GM12891 (cell line): ENCODE results near the gene CTNNA2.

Source experiments
- POLR2A ChIP-seq: IDR thresholded peaks from 2 replicates; pipeline ENCODE4 v1.6.1; 2011; ENCODE audit warnings: low read depth, low read length, control low read depth
- POLR2AphosphoS5 ChIP-seq: IDR thresholded peaks from 2 replicates; pipeline ENCODE4 v1.6.1; 2011; ENCODE audit warnings: low read depth, low read length, control low read depth

- no peak for TF ChIP-seq POLR2AphosphoS5
- TF ChIP-seq POLR2A: no peak
Observed at GRCh38 chr2:80126596-80127189, 613.8 kb downstream of the CTNNA2 start.
